ENCODE measurements around the gene NUP50. TPM values are rescaled to one million over a fixed set of nuclear protein-coding genes. Genes with fewer than 3 reads are reported as not detected.
A peak's percentile ranks its signal among the peaks of the same experiment; 100 is the strongest.

Gene NUP50
- total and polyA plus RNA-seq, 5 experiments from 2014 or later = 45.2 to 111 (median 73.1) TPM

DNA sequence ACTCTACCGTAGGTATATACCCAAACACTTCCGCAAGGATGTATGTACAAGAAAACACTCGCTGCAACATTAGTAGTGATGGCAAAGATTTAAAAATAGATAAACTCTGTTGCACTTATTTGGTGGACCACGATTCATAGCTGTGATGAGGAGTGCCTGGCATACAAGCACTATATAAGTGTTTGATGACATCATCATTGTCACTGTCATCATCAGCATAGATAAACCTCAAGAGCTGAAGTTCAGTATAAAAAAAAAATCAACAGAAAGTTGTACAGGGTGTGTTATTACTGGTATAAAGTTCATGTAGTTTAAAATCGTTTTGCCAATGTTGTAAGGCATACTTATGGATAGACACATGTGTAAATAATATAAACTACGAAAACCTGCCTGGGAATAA lies 24.0 kb upstream of the NUP50 start:
- Mint-ChIP-seq H3K27ac (no peak overlapping the region), H3K27me3 (no peaks in the 10 kb centered on the region), H3K36me3 (peaks cover 2 to 28% (median 24%) of the 10 kb centered on the region in 3 donors), H3K9me3 (peaks cover 0 to 3% (median 0%) of the 10 kb centered on the region in 9 donors), H3K4me1 (no peaks in the 10 kb centered on the region), H3K4me3 (no peak overlapping the region)
- POLR2A ChIA-PET = no interaction called here
- no peak for DNase-seq
- ATAC-seq = no peak

DNA sequence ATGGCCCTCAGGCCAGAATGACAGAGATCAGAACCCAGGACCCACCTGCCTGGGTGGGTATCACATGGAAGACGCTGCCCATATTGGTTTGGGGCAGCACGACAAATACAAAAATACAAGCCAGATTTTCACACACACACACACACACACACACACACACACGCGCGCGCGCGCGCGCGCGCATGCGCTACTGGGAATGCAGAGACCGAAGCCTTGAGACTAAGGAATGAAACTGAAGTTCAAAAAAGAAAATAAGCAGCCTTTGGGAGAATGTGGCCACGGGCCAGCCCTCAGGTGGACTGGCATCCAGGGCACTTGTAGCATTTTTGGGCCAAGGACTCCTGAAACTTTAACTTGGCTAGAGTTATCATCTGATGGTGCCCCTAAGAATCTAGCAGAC lies 21.3 kb upstream of the NUP50 start:
- Mint-ChIP-seq H3K27me3 (no peaks in the 10 kb centered on the region), H3K4me1 (peaks cover 0 to 1% (median 0%) of the 10 kb centered on the region in 4 donors), H3K9me3 (peaks cover 0 to 2% (median 0%) of the 10 kb centered on the region in 9 donors), H3K4me3 (no peak overlapping the region), H3K27ac (no peak overlapping the region), H3K36me3 (peaks cover 0 to 14% (median 13%) of the 10 kb centered on the region in 3 donors)
- POLR2A ChIA-PET = no interaction called here
- DNase-seq (no peak), ATAC-seq (no peak)

DNA sequence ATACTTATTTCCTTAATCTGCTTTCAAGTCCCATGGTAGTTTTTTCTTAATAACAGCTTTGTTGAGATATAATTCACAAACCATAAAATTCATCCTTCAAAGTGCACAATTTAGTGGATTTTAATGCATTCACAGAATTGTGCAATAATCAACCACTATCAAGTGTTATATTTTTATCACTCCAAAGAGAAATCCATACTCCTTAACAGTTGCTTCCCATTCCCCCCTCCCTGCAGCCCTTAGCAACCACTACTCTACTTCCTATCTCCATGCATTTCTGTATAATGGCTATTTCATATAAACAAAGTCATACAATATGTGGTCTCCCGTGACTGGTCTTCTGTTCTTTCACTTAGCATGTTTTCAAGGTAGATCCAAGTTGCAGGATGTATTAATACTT lies 18.8 kb upstream of the NUP50 start:
- Mint-ChIP-seq H3K36me3 (peaks cover 0 to 17% (median 15%) of the 10 kb centered on the region in 3 donors), H3K4me3 (no peak overlapping the region), H3K27me3 (no peaks in the 10 kb centered on the region), H3K9me3 (peaks cover 0 to 2% (median 0%) of the 10 kb centered on the region in 9 donors), H3K27ac (no peak overlapping the region), H3K4me1 (peaks cover 0 to 1% (median 0%) of the 10 kb centered on the region in 4 donors)
- POLR2A ChIA-PET = no interaction called here
- no peak for DNase-seq
- ATAC-seq = no peak

DNA sequence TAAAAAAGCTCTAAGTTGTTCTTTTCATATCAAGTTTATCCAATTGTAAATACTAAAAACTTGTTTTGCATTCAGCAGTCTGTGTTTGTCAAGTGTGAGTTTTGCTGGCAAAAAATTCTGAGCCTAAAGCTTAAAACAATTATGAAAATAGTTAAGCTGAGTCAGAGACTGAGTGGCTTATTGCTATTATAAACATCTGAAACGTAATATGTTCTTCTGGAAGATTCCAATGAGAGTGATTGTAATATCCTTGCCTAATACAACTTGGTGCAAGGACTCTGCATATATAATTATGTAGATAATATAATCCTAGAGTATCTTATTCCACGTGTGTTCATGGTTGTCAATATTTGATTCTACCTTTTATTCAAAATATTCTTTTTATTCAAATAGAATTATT lies 14.1 kb upstream of the NUP50 start:
- H3K4me1 Mint-ChIP-seq = peaks cover 9 to 28% (median 11%) of the 10 kb centered on the region in 4 donors
- no peaks in the 10 kb centered on the region for H3K27me3 Mint-ChIP-seq
- peaks cover 4 to 30% (median 16%) of the 10 kb centered on the region in 3 donors for H3K36me3 Mint-ChIP-seq
- DNase-seq (no peak), ATAC-seq (no peak)
- H3K27ac Mint-ChIP-seq = no peak overlapping the region
- H3K9me3 Mint-ChIP-seq = no peaks in the 10 kb centered on the region
- H3K4me3 Mint-ChIP-seq = no peak overlapping the region
- POLR2A ChIA-PET = no interaction called here

DNA sequence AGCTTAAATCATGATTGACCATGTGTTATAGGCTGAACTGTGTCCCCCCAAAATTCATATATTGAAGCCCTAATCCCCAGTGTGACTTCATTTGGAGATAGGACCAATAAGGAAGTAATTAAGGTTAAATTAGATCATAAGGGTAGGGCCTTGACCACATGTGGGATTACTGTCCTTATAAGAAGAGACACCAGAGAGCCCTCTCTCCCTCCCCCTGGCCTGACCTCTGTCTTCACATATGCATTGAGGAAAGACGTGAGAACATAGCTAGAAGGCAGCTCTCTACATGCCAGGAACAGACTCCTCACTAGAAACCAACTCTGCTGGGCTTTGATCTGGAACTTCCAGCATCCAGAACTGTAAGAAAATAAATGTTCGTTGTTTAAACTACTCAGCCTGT lies 13.6 kb upstream of the NUP50 start:
- no peak overlapping the region for H3K4me3 Mint-ChIP-seq
- DNase-seq (no peak), ATAC-seq (no peak)
- H3K27ac Mint-ChIP-seq = peak overlapping the region in 1 of 10 donors; percentile 27
- H3K9me3 Mint-ChIP-seq = no peaks in the 10 kb centered on the region
- peaks cover 4 to 31% (median 16%) of the 10 kb centered on the region in 3 donors for H3K36me3 Mint-ChIP-seq
- no peaks in the 10 kb centered on the region for H3K27me3 Mint-ChIP-seq
- peaks cover 9 to 28% (median 10%) of the 10 kb centered on the region in 4 donors for H3K4me1 Mint-ChIP-seq
- POLR2A ChIA-PET = no interaction called here

DNA sequence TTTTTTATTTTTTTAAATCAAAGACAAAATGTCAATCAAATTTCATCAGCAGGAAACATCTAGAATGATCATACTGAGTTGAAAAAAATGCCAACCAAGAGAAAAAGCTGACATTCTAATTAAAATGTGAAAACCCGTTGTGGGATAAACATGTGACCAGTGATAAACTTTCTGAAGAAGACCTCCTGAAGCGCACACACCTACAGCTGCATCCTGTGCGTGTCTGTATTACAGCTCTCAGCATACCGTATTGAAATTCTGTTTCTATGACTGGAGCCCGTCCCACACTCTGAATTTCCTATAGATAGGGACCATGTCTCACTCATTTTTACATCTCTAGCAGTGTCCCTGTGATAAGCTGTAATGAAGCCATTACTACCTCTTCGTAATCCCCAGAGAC lies 12.2 kb upstream of the NUP50 start:
- POLR2A ChIA-PET = no interaction called here
- Mint-ChIP-seq H3K4me1 (peaks cover 9 to 28% (median 10%) of the 10 kb centered on the region in 4 donors), H3K27me3 (no peaks in the 10 kb centered on the region), H3K27ac (peak overlapping the region in 3 of 10 donors; percentile 26 to 36 (median 28)), H3K9me3 (no peaks in the 10 kb centered on the region), H3K36me3 (peaks cover 4 to 40% (median 16%) of the 10 kb centered on the region in 3 donors), H3K4me3 (no peak overlapping the region)
- ATAC-seq (peak in 1 of 2 donors; percentile 47), DNase-seq (no peak)

DNA sequence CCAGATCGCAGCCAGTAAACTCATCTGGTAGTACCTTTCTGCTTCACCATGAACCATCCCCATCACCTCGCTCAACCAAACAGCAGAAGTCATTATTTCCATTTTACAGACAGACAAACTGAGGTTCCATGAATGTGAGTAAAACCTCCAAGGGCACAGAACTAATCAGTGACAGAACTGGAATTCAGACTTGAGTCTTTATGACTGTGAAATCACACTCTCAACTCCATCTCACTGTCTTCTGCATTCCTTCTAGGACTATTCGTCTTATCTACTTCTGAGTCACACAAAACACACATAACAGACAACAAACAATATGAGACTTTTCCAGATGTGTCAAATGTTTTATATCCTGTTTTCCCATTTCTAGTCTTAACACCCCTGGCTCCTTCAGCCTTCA lies 9.3 kb upstream of the NUP50 start:
- Mint-ChIP-seq H3K27ac (peak overlapping the region in 1 of 10 donors; percentile 4), H3K36me3 (peaks cover 10 to 52% (median 21%) of the 10 kb centered on the region in 3 donors), H3K27me3 (no peaks in the 10 kb centered on the region), H3K9me3 (no peaks in the 10 kb centered on the region), H3K4me1 (peaks cover 10 to 28% (median 18%) of the 10 kb centered on the region in 4 donors), H3K4me3 (no peak overlapping the region)
- ATAC-seq (no peak), DNase-seq (no peak)
- POLR2A ChIA-PET = no interaction called here

DNA sequence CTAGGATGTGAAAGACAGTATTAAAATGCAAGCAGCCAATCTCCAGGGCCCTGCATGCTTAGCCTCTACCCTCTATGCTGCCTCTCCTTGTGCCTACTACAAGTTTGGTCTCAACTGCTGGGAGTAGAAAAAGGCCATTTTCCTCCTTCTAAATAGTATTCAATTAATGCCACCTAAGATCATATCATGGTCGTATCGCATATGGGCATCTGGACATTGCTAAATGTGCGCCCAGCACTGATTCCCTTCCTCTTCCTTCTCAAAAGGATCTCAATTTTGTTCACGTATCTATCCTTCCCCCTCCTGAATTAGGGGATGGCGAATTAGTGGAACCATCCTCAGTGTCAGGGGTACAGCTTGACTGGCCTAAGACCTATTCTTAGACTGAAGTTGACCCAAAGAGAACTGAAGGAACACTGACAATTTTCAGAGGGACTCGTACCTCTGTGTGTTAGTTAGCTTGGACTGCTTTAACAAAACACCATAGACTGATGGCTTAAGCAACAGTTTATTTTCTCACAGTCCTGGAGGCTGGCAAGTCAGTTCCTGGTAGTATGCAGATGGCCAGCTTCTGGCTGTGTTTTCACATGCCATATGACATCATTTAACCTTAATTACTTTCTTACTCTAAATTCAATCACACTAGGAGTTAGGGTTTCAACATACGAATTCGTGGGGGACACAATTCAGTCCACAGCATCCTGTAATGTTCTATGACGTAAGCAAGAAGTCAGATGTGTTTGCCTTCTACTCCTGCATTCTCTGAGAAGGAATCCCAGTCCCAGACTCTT lies 8.5 kb upstream of the NUP50 start:
- POLR2A ChIA-PET = no interaction called here
- Mint-ChIP-seq H3K4me3 (no peak overlapping the region), H3K9me3 (no peaks in the 10 kb centered on the region), H3K27ac (peak overlapping the region in 3 of 10 donors; percentile 4 to 60 (median 40)), H3K4me1 (peaks cover 18 to 32% (median 24%) of the 10 kb centered on the region in 4 donors), H3K27me3 (no peaks in the 10 kb centered on the region), H3K36me3 (peaks cover 10 to 49% (median 18%) of the 10 kb centered on the region in 3 donors)
- ATAC-seq = no peak
- no peak for DNase-seq

DNA sequence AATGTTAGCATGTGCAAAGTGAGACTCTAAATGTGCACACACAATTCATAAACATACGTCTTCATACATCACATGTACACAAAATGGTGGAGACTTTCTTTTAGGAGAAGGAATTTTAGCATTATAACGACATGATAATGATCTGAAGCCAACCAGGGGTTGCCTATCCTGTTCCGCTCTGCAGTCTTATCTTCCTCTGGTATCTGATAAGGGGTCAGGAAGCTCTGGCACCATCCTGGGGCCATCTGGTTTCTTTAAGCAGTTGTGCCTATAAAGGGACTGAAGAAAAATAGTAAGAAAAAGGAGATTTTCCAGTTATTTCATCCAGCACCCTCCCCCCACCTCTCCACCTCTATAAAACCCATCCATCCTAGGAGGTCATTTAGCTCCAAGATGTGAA lies 5.8 kb upstream of the NUP50 start:
- ATAC-seq (no peak), DNase-seq (no peak)
- Mint-ChIP-seq H3K9me3 (no peaks in the 10 kb centered on the region), H3K4me1 (peaks cover 19 to 41% (median 34%) of the 10 kb centered on the region in 4 donors), H3K4me3 (no peak overlapping the region), H3K36me3 (peaks cover 6 to 32% (median 11%) of the 10 kb centered on the region in 3 donors), H3K27me3 (no peaks in the 10 kb centered on the region), H3K27ac (no peak overlapping the region)
- POLR2A ChIA-PET = no interaction called here

DNA sequence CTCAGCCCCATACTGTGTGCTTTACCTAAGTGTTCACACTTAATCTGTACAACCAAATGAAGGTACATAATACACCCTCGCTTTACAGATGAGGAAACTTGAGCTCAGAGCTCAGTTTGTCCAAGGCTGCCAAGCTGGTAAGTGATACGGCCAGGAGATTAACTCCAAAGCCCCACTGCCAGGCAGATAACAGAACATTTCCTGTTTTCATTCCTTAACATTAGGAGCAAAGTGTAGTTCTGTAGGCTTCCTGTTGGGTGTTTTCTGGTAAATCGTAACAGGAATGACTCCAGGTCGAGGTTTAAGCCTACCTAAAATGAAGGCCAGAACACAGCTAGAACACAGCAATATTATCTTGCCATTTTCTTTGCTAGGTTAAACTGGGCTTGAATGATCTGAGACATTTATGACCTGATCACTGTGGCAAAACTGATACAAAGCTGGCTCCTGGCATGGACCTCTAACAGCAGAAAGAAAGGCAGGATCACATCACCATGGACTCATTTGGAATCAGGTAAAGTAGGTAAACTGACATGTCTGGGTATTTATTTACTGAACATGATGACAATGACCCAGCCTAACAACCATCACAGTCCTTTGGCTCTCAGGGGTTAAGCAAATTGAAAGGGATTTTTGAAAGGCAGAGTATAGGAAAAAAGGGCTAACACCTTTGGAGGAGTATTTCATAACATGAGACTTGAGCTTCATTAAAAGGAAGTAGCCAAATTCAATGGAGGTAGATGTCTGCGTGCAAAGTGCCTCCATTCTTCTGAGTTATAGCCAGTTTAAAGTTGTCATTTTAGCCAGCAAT lies 3.9 kb upstream of the NUP50 start:
- Mint-ChIP-seq H3K36me3 (peaks cover 7 to 29% (median 9%) of the 10 kb centered on the region in 3 donors), H3K4me3 (peak overlapping the region in 5 of 10 donors; percentile 0 to 30 (median 8)), H3K4me1 (peaks cover 20 to 47% (median 33%) of the 10 kb centered on the region in 4 donors), H3K9me3 (no peaks in the 10 kb centered on the region), H3K27me3 (no peaks in the 10 kb centered on the region), H3K27ac (peak overlapping the region in 3 of 10 donors; percentile 28 to 65 (median 29))
- no peak for DNase-seq
- ATAC-seq = no peak
- POLR2A ChIA-PET = interaction anchor here (1.5 to 1.8 kb wide), 2 partner anchors 10 to 13 kb away, joined by 3 to 4 read pairs; no protein-coding TSS in a partner anchor

DNA sequence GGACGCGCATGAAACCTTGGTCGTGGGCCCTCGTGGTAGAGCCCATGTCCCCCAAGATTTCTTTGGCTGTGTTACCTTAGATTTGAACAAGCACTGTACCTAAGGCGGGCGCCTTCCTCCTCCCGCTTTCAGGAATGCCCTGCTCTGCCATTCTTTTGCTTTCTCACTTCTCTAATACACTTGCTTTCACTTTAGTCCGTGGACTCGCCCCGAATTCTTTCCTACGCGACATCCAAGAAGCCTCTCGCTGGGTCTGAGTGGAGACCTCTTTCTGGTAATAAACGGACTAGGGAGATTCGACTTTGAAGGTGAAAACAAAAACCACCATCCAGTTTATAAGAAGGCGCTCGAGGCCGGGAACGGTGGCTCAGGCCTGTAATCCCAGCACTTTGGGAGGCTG lies 1.2 kb upstream of the NUP50 start:
- DNase-seq (no peak), ATAC-seq (no peak)
- H3K4me3 Mint-ChIP-seq = peak overlapping the region; percentile 81 to 98 (median 92)
- H3K36me3 Mint-ChIP-seq = peaks cover 0 to 25% (median 4%) of the 10 kb centered on the region in 3 donors
- H3K4me1 Mint-ChIP-seq = peaks cover 27 to 71% (median 52%) of the 10 kb centered on the region in 4 donors
- no peaks in the 10 kb centered on the region for H3K27me3 Mint-ChIP-seq
- H3K9me3 Mint-ChIP-seq = no peaks in the 10 kb centered on the region
- H3K27ac Mint-ChIP-seq = peak overlapping the region; percentile 22 to 93 (median 80)
- POLR2A ChIA-PET = interaction anchor here (0.9 to 1.6 kb wide), 3 partner anchors 10 to 79 kb away, joined by 4 to 25 read pairs (median 7); no protein-coding TSS in a partner anchor

DNA sequence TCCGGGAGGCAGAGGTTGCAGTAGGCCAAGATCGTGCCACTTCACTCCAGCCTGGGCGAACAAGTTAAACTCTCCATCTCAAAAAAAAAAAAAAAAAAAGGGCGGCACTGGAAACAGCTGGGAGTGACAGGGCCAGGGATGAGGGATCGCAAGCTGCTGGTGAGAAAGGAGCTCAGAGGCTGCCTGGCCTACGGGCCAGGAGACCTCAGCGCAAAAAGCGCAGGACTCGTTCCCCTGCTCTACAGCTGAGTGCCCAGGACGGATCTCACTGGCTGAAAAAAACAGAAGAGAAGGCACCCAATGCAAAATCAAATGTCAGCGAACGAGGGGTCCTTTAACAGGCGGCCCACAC lies 650 bp upstream of the NUP50 start:
- Mint-ChIP-seq H3K9me3 (no peaks in the 10 kb centered on the region), H3K36me3 (peaks cover 0 to 21% (median 4%) of the 10 kb centered on the region in 3 donors), H3K27ac (peak overlapping the region; percentile 53 to 96 (median 92)), H3K4me1 (peaks cover 27 to 68% (median 52%) of the 10 kb centered on the region in 4 donors), H3K27me3 (no peaks in the 10 kb centered on the region), H3K4me3 (peak overlapping the region; percentile 81 to 98 (median 92))
- DNase-seq (no peak), ATAC-seq (peak; percentile 27 to 31)
- POLR2A ChIA-PET = interaction anchor here (0.9 to 1.6 kb wide), 5 partner anchors 10 to 79 kb away, joined by 3 to 25 read pairs (median 4); no protein-coding TSS in a partner anchor
